ENCODE measurements around the gene SLC25A48. TPM values are rescaled to one million over a fixed set of nuclear protein-coding genes. Genes with fewer than 3 reads are reported as not detected.

The SLC25A48 gene
- total RNA-seq, 5 donors from 2014 or later (not counting 1 experiment from before 2014, with no cell fraction given) = not detected

DNA sequence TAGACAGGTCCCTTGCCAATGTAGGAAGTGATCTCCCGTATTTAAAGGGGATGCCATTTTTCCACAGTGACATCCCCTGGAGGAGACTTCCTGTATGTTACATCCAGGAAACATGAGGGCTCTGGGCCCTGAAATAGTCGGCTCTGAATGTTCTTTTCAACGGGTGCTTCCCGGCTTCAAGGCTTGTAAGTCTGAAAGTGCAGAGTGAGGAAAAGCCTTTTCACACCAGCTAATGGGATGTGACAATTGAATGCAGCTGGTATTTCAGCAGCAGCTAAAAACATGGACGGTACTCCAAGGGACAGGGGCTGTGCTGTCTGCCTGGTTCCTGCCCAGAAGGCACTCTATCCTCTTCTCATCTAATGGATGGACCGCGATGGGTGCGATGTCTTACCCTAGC lies 59.8 kb downstream of the SLC25A48 start:
- POLR2A ChIA-PET = no interaction called here

DNA sequence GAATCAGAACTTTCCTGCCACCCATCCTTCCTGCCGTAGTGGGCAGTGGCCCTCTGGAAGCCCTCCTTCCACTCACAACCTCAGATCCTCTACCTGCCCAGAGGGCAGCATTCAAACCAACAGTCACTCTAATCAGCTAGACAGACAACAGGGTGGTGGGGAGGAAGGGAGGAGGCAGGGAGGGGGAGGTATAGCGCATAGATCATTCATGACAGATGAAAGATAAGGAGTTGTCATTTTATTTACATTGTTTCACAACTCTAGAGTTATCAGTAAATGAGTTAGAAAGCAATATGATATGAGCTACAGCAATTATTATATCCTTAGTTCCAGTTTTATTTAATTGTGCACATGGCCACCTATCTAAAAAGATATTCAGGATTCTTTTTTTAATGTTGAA lies 60.3 kb downstream of the SLC25A48 start:
- no peak overlapping the region for H3K27ac Mint-ChIP-seq
- no CpG with 5 or more reads among the region's 2 CpGs for WGBS (ENCODE audit: insufficient coverage)
- Histone ChIP-seq H3K4me3 (ENCODE audit: control insufficient read depth in 1 of 2, extremely low read depth in 1 of 2, low read length in 1 of 2) (no peak overlapping the region), H3K4me1 (ENCODE audit: control insufficient read depth in 1 of 2, extremely low read depth in 1 of 2, insufficient read depth in 2 of 2, low read length in 2 of 2) (no peaks in the 10 kb centered on the region), H3K9me3 (no peaks in the 10 kb centered on the region), H3K27ac (ENCODE audit: low read length) (no peak overlapping the region), H3K36me3 (ENCODE audit: control insufficient read depth in 2 of 2, extremely low read depth in 1 of 2, insufficient read depth in 1 of 2, low read length in 1 of 2) (no peaks in the 10 kb centered on the region), H3K27me3 (replicated peaks in 1 of 2; ENCODE audit: control insufficient read depth in 2 of 2, extremely low read depth in 1 of 2, insufficient read depth in 2 of 2, low read length in 1 of 2) (peaks cover 2 to 9% of the 10 kb centered on the region in 2 experiments)
- no peak overlapping the region for H3K4me3 Mint-ChIP-seq
- ChIA-PET POLR2A (no interaction called here), CTCF (no interaction called here)
- ATAC-seq (replicated peaks in 1 of 4) (no peak), DNase-seq (no peak)
- H3K4me1 Mint-ChIP-seq = peaks cover 0 to 4% (median 3%) of the 10 kb centered on the region in 3 donors
- H3K36me3 Mint-ChIP-seq = no peaks in the 10 kb centered on the region
- no peaks in the 10 kb centered on the region for H3K9me3 Mint-ChIP-seq
- peaks cover 28 to 29% of the 10 kb centered on the region in 2 donors for H3K27me3 Mint-ChIP-seq

More for the DNA sequence above, 59.8 kb downstream of the SLC25A48 start:
- no peak overlapping the region for H3K27ac ChIP-seq (ENCODE audit: low read length)
- H3K4me1 ChIP-seq (ENCODE audit: control insufficient read depth in 1 of 2, extremely low read depth in 1 of 2, insufficient read depth in 2 of 2, low read length in 2 of 2) = no peaks in the 10 kb centered on the region
- DNase-seq = no peak
- Mint-ChIP-seq H3K9me3 (no peaks in the 10 kb centered on the region), H3K4me1 (peaks cover 0 to 4% (median 3%) of the 10 kb centered on the region in 3 donors), H3K27me3 (peaks cover 26 to 27% of the 10 kb centered on the region in 2 donors), H3K27ac (no peak overlapping the region), H3K4me3 (no peak overlapping the region), H3K36me3 (no peaks in the 10 kb centered on the region)
- H3K4me3 ChIP-seq (ENCODE audit: control insufficient read depth in 1 of 2, extremely low read depth in 1 of 2, low read length in 1 of 2) = no peak overlapping the region
- no peak for ATAC-seq (replicated peaks in 1 of 4)
- no peaks in the 10 kb centered on the region for H3K36me3 ChIP-seq (ENCODE audit: control insufficient read depth in 2 of 2, extremely low read depth in 1 of 2, insufficient read depth in 1 of 2, low read length in 1 of 2)
- H3K27me3 ChIP-seq (replicated peaks in 1 of 2; ENCODE audit: control insufficient read depth in 2 of 2, extremely low read depth in 1 of 2, insufficient read depth in 2 of 2, low read length in 1 of 2) = peaks cover 2 to 6% of the 10 kb centered on the region in 2 experiments
- no peaks in the 10 kb centered on the region for H3K9me3 ChIP-seq
- WGBS (ENCODE audit: insufficient coverage) = 66% methylated on average over 6 of the region's 8 CpGs
- CTCF ChIA-PET = no interaction called here

DNA sequence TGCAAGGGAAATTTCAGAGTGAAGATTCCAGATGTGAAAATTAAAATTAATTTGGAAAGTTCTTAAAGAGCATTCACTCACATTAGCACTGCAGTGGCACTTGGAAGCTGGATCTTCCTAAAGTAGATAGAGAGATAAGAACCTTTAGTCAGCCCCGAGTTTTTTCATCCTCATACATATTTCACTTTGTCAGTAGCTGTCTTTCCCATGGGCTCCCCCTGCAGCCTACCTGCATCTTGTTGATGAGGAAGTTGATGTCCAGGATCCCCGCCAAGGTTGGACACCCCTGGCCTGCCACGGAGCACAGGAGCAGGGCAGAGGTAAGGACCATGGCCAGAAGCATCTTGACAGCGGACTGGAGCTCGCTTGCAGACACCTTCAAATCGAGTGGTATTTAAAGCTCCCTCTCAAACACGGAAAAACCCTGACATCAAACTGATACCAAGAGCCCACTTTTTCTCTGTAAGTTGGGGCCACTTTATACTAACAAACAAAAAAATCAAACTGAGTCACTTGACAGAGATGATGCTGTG lies 61.1 kb downstream of the SLC25A48 start, which contains the start of gene IL9:
IL9 (minus strand) TSS at position 368 of the 533 bp plus-strand sequence; CDS start at position 343, 25 bp downstream.
- CTCF ChIA-PET = no interaction called here

DNA sequence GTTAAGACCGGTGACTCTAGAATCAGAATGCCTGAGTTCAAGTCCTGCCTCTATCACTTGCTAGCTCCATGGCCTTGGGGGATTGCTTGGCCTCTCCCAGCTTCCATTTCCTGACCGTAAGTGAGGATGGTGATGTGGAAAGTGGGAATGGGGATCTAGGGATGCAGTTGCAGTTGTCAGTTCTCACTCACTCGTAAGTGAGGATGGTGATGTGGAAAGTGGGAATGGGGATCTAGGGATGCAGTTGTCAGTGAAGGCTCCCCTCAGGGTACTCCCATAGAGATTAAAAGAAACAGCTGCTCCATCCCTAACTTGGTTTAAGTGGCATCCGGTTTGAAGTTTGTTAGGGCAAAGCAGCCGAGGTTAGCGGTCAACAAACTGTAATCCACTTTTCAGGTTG lies 64.2 kb downstream of the SLC25A48 start:
- Mint-ChIP-seq H3K27me3 (peaks cover 35 to 42% of the 10 kb centered on the region in 2 donors), H3K4me1 (no peaks in the 10 kb centered on the region), H3K36me3 (no peaks in the 10 kb centered on the region), H3K27ac (no peak overlapping the region), H3K4me3 (no peak overlapping the region), H3K9me3 (no peaks in the 10 kb centered on the region)
- ChIA-PET CTCF (no interaction called here), POLR2A (no interaction called here)
- no peaks in the 10 kb centered on the region for H3K4me1 ChIP-seq (ENCODE audit: control insufficient read depth in 1 of 2, extremely low read depth in 1 of 2, insufficient read depth in 2 of 2, low read length in 2 of 2)
- H3K4me3 ChIP-seq (ENCODE audit: control insufficient read depth in 1 of 2, extremely low read depth in 1 of 2, low read length in 1 of 2) = no peak overlapping the region
- ATAC-seq (replicated peaks in 1 of 4) (no peak), DNase-seq (no peak)
- H3K36me3 ChIP-seq (ENCODE audit: control insufficient read depth in 2 of 2, extremely low read depth in 1 of 2, insufficient read depth in 1 of 2, low read length in 1 of 2) = no peaks in the 10 kb centered on the region
- no peaks in the 10 kb centered on the region for H3K9me3 ChIP-seq
- H3K27me3 ChIP-seq (replicated peaks in 1 of 2; ENCODE audit: control insufficient read depth in 2 of 2, extremely low read depth in 1 of 2, insufficient read depth in 2 of 2, low read length in 1 of 2) = peaks cover 2 to 12% of the 10 kb centered on the region in 2 experiments
- no peak overlapping the region for H3K27ac ChIP-seq (ENCODE audit: low read length)
- WGBS (ENCODE audit: insufficient coverage) = 90% methylated on average over 3 of the region's 6 CpGs

More for the DNA sequence above, 61.1 kb downstream of the SLC25A48 start, which contains the start of gene IL9:
- no peaks in the 10 kb centered on the region for H3K36me3 ChIP-seq (ENCODE audit: control insufficient read depth in 2 of 2, extremely low read depth in 1 of 2, insufficient read depth in 1 of 2, low read length in 1 of 2)
- H3K27ac ChIP-seq (ENCODE audit: low read length) = no peak within 1 kb of the TSS
- H3K4me1 Mint-ChIP-seq = peaks cover 0 to 4% (median 3%) of the 10 kb centered on the region in 3 donors
- no peak within 1 kb of the TSS for H3K4me3 ChIP-seq (ENCODE audit: control insufficient read depth in 1 of 2, extremely low read depth in 1 of 2, low read length in 1 of 2)
- DNase-seq (no peak), ATAC-seq (replicated peaks in 1 of 4) (no peak)
- H3K9me3 ChIP-seq = no peaks in the 10 kb centered on the region
- POLR2A ChIA-PET = no interaction called here
- peaks cover 2 to 9% of the 10 kb centered on the region in 2 experiments for H3K27me3 ChIP-seq (replicated peaks in 1 of 2; ENCODE audit: control insufficient read depth in 2 of 2, extremely low read depth in 1 of 2, insufficient read depth in 2 of 2, low read length in 1 of 2)
- no peaks in the 10 kb centered on the region for H3K36me3 Mint-ChIP-seq
- 36% methylated on average over 5 of the region's 7 CpGs for WGBS (ENCODE audit: insufficient coverage)
- H3K4me3 Mint-ChIP-seq = no peak within 1 kb of the TSS
- peaks cover 32 to 33% of the 10 kb centered on the region in 2 donors for H3K27me3 Mint-ChIP-seq
- no peaks in the 10 kb centered on the region for H3K4me1 ChIP-seq (ENCODE audit: control insufficient read depth in 1 of 2, extremely low read depth in 1 of 2, insufficient read depth in 2 of 2, low read length in 2 of 2)
- H3K27ac Mint-ChIP-seq = no peak within 1 kb of the TSS
- no peaks in the 10 kb centered on the region for H3K9me3 Mint-ChIP-seq

DNA sequence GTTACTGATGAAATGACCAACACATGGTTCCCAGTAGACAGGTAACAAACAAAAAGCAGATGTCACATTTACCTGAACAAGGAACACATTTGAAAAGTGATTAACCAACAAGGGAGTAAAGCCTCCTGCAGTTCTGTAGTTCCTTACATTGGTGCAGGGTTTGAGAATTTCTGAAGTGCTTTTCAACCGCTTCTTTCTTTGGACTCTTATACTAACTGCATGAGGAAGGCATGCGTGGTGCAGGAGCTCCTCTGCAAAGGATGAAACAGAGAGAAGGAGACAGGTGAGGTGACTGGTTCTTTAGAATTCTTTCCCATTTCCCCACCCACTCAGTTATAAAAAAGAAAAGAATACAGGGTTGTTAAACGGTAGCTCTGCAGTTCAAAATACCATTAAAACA lies 65.8 kb downstream of the SLC25A48 start:
- H3K9me3 ChIP-seq = no peaks in the 10 kb centered on the region

DNA sequence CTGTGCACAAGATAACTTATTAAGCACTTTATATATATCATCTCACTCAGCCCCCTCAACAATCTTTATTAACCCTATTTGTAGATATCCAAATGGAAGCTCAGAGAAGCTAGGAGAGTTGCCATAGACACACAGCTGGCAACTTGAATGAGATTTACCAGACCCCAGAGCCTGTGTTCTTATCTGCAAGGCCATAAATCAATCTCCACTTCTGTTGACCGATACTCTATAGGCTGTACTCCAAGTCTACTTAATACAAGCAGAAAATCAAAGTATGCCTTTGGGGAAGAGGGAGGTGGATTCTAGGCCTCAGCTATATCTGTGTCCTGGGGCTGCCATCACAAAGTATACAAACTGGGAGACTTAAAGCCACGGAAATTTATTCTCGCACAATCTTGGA lies 67.2 kb downstream of the SLC25A48 start:
- ChIA-PET CTCF (interaction anchor here in 1 of 2 donors (1.5 kb wide), 1 partner anchor 10 kb away, joined by 4 read pairs; no protein-coding TSS in a partner anchor), POLR2A (no interaction called here)
- H3K4me1 Mint-ChIP-seq = no peaks in the 10 kb centered on the region
- Histone ChIP-seq H3K4me3 (ENCODE audit: control insufficient read depth in 1 of 2, extremely low read depth in 1 of 2, low read length in 1 of 2) (no peak overlapping the region), H3K4me1 (ENCODE audit: control insufficient read depth in 1 of 2, extremely low read depth in 1 of 2, insufficient read depth in 2 of 2, low read length in 2 of 2) (no peaks in the 10 kb centered on the region), H3K27me3 (replicated peaks in 1 of 2; ENCODE audit: control insufficient read depth in 2 of 2, extremely low read depth in 1 of 2, insufficient read depth in 2 of 2, low read length in 1 of 2) (peaks cover 0 to 18% of the 10 kb centered on the region in 2 experiments), H3K27ac (ENCODE audit: low read length) (no peak overlapping the region), H3K36me3 (ENCODE audit: control insufficient read depth in 2 of 2, extremely low read depth in 1 of 2, insufficient read depth in 1 of 2, low read length in 1 of 2) (no peaks in the 10 kb centered on the region), H3K9me3 (no peaks in the 10 kb centered on the region)
- DNase-seq = no peak
- H3K36me3 Mint-ChIP-seq = no peaks in the 10 kb centered on the region
- peaks cover 20 to 30% of the 10 kb centered on the region in 2 donors for H3K27me3 Mint-ChIP-seq
- no peak overlapping the region for H3K4me3 Mint-ChIP-seq
- H3K9me3 Mint-ChIP-seq = no peaks in the 10 kb centered on the region
- no peak overlapping the region for H3K27ac Mint-ChIP-seq
- no peak for ATAC-seq (replicated peaks in 1 of 4)
- WGBS (ENCODE audit: insufficient coverage) = 95% methylated on average over 2 of the region's 3 CpGs

More for the DNA sequence above, 65.8 kb downstream of the SLC25A48 start:
- CTCF ChIA-PET = interaction anchor here in 1 of 2 donors (0.7 to 1.5 kb wide), 2 partner anchors 9 to 87 kb away, joined by 4 to 5 read pairs; no protein-coding TSS in a partner anchor
- DNase-seq (no peak), ATAC-seq (replicated peaks in 1 of 4) (no peak)
- Histone ChIP-seq H3K27me3 (replicated peaks in 1 of 2; ENCODE audit: control insufficient read depth in 2 of 2, extremely low read depth in 1 of 2, insufficient read depth in 2 of 2, low read length in 1 of 2) (peaks cover 2 to 18% of the 10 kb centered on the region in 2 experiments), H3K36me3 (ENCODE audit: control insufficient read depth in 2 of 2, extremely low read depth in 1 of 2, insufficient read depth in 1 of 2, low read length in 1 of 2) (no peaks in the 10 kb centered on the region), H3K27ac (ENCODE audit: low read length) (no peak overlapping the region), H3K4me1 (ENCODE audit: control insufficient read depth in 1 of 2, extremely low read depth in 1 of 2, insufficient read depth in 2 of 2, low read length in 2 of 2) (no peaks in the 10 kb centered on the region), H3K4me3 (ENCODE audit: control insufficient read depth in 1 of 2, extremely low read depth in 1 of 2, low read length in 1 of 2) (no peak overlapping the region)
- no peaks in the 10 kb centered on the region for H3K9me3 Mint-ChIP-seq
- no peaks in the 10 kb centered on the region for H3K36me3 Mint-ChIP-seq
- peaks cover 31 to 39% of the 10 kb centered on the region in 2 donors for H3K27me3 Mint-ChIP-seq
- no peaks in the 10 kb centered on the region for H3K4me1 Mint-ChIP-seq
- POLR2A ChIA-PET = no interaction called here
- H3K4me3 Mint-ChIP-seq = no peak overlapping the region
- no CpG with 5 or more reads among the region's 3 CpGs for WGBS (ENCODE audit: insufficient coverage)
- no peak overlapping the region for H3K27ac Mint-ChIP-seq

Data from T-cell (primary cell).